GM21447 (cell line): Measurements from ENCODE around the gene PUS7L.
"Not testable (repeated sequence)": the region's sequence is repeated elsewhere in the genome, so short reads cannot be mapped to it uniquely, and the experiment has no call there.

Experiments used
- ATAC-seq: cut with Tn5 transposase; IDR thresholded peaks from one replicate; pipeline ENCODE4 v1.9.1; 2021; ENCODE audit not compliant: unreplicated experiment

Gene PUS7L

GRCh38 chr12:43750814-43751213 is 7.8 kb downstream of the PUS7L start:
- ATAC-seq = no peak

- ATAC-seq = no peak
Measured at GRCh38 chr12:43749016-43749415, 9.6 kb downstream of the PUS7L start.

DNA sequence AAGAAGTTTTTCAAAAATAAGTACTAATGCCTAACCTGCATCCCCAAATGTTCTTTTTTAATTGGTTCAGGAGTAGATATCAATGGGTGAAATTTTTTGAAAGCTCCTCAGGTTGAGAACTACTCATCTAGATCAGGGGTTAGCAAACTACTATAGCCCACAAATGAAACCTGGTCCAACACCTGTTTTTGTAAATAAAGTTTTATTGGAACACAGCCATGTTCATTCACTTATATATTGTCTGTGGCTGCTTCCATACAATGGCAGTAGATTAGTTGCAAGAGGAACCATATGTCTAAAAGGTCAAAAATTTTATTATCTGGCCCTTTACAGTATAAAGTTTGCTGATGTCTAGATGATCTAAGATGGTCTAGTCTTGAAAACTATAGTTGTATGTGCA is 13.8 kb downstream of the PUS7L start:
- ATAC-seq = no peak

DNA sequence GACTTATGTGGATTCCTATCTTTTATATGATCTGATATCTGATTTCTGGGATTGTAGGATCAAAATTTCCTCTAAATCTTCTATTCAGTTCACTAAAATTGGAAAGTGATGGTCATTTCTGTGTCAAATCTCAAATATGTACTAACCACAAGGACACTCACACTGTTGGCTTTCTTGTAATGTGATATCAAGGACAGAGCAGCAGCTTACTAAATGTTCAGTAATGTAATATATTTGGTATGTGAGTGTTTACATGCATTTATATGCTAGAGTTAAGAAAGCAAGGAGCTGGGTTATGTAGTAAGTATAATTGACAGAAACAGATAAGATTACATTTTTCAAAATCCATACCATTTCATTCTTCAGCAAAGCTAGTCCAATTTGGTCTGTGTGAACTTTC is 16.5 kb downstream of the PUS7L start:
- ATAC-seq = no peak

- no peak for ATAC-seq
Measured at GRCh38 chr12:43740511-43741100, 18.0 kb downstream of the PUS7L start.

DNA sequence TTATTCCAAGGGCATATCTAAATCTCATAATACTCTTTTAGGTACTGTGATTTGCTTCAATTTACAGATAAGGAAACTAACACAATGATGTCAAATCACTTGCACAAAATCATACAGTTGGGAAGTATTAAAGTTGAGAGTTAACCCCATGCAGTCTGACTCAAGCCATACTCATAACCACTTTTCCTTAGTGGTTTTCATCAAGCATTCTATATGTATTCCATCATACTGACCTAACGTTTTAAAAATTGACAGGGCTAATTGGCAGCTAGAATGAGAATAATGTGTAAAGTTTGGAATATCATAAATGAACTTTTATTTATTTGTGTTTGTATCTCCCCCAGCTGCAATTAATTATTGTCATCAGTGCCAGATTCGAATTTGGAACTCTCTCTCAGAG is 20.9 kb downstream of the PUS7L start:
- no peak for ATAC-seq

GRCh38 chr12:43736927-43737440 is 21.6 kb downstream of the PUS7L start:
- ATAC-seq = no peak

DNA sequence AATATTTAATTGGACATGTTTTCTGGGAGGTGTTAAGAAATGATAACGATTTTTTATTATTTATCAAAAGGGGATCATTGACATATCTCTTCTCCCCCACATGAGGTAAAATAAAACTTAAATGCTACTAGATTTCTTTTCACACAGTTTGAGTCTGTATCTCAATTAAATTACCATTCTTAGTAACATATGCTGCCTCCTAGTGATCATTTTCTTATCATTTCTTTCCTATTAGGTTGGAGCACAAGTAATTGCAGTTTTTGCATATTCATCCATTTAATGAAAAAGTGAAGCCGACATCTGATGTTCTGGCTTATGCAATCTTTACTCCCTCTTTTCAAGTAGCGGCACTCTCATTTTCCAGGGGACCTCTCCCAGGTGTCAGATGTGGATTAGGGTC is 24.9 kb downstream of the PUS7L start:
- ATAC-seq = no peak

DNA sequence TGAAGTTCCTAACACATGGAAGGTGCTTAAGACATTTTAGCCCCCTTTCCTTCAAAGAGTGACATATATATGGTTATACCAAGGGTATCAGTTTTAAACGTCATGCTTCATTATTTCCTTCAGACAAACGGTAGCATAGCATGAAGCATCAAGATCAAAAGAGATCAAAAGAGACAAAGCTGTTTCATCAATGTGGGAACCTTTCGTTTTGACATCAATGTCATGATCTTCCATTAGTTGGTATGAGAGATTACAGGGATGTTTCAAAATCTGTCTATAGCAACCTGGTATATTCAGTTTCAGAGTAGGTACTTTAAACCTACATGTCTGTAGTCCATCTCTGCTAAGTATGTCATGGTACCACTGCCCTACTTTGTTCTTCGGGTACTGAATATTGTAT is 28.3 kb downstream of the PUS7L start:
- ATAC-seq = no peak

DNA sequence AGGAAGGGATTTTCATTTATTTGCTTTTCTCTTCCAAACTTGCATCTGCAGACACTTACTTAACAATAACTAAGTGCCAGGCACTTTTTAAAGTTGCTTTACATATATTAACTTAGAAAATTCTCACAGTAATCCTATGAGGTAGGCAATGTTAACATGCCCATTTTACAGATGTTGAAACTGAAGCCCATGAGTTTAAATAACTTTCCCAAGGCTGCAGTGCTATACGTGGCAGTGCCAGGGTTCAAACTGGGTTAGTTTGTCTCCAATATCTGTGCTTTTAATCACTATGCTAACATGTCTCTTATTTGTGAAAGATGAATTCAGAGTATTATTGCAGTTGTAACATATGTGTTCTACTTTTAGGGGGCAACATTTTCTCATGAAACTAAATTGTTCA is 29.9 kb downstream of the PUS7L start:
- ATAC-seq = no peak

DNA sequence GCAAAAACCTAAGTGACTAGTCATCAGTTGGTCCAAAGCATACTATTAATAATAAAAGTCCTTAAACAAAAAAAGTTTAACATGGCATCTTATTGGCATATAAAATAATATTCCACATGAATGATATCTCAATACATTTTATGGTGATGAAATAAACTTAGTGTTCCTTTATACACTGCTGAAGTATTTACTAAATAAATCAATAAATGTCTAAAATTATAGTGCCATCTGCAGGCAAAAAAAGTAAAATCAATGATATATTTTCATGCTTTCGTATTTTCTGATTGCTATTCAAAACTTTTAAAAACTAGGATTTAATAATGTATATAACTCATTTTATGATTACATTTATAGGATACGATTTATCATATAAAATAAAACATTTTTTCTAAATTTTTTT is 30.5 kb downstream of the PUS7L start:
- no peak for ATAC-seq

GRCh38 chr12:43723134-43723533 is 35.5 kb downstream of the PUS7L start:
- ATAC-seq = no peak

- no peak for ATAC-seq
Measured at GRCh38 chr12:43722621-43723020, 36.0 kb downstream of the PUS7L start.

GRCh38 chr12:43711348-43711747 is 47.2 kb downstream of the PUS7L start:
- no peak for ATAC-seq

- ATAC-seq = not testable (repeated sequence)
Measured at GRCh38 chr12:43703772-43704171, 54.8 kb downstream of the PUS7L start.

GRCh38 chr12:43701194-43701593 is 57.4 kb downstream of the PUS7L start:
- ATAC-seq = not testable (repeated sequence)

DNA sequence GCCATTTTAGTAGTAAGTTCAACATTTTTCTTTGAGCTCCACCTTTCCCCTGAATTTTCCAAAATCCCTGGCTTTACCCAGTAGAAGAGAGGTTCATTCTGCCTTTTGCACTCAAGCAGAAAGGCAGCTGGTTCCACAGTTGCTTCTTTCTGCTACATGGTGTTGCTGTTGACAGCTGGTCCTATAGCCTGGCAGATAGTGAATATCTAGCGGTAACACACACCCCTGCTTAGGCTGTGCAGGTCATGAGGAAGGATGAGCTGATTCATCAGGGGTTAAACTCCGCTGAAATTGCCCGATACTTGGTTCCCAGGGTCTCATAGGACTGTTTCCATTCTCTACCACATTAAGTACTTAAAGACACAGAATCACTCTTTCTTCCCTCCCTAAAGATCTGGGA is 62.4 kb downstream of the PUS7L start:
- no peak for ATAC-seq

DNA sequence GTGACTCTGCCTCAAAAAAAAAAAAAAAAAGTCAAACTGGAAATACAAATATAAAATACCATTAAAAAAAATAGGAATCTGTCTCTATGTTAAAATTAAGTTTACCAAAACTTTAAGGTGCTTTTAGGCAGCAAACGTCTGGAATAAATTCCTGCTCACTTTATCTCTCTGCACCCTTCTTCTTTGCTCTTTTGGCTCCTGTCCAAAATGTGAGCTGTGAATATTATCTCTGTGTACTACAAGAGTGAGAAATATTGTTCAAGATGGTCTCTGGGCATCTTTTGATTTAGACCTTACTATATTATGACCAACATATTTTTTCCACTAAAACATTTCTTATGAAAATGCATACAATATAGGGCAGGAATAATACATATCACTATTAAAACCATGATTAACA is 63.7 kb downstream of the PUS7L start:
- ATAC-seq = no peak

DNA sequence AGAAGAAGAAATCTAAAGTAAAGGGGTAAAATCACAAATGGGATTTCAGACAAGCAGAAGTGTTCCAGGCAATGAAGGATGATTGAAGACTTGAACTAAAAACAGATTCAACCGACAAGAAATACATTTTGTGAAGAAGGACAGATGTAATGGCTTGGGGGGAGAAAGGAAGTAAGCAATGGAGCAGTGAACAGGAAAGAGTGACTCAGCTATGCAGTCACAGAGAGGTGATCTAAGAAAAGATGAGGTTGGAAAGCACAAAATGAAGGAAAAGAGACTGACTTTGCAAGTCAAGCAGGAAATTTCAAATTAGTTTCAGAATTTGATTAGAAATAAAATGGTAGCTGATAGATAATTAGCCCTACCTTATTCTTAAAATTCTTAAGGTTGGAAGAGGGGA is 66.5 kb downstream of the PUS7L start:
- no peak for ATAC-seq

- ATAC-seq = not testable (repeated sequence)
Measured at GRCh38 chr12:43685491-43685890, 73.1 kb downstream of the PUS7L start.

GRCh38 chr12:43676183-43676813 is 82.3 kb downstream of the PUS7L start:
- ATAC-seq = peak; percentile 88

DNA sequence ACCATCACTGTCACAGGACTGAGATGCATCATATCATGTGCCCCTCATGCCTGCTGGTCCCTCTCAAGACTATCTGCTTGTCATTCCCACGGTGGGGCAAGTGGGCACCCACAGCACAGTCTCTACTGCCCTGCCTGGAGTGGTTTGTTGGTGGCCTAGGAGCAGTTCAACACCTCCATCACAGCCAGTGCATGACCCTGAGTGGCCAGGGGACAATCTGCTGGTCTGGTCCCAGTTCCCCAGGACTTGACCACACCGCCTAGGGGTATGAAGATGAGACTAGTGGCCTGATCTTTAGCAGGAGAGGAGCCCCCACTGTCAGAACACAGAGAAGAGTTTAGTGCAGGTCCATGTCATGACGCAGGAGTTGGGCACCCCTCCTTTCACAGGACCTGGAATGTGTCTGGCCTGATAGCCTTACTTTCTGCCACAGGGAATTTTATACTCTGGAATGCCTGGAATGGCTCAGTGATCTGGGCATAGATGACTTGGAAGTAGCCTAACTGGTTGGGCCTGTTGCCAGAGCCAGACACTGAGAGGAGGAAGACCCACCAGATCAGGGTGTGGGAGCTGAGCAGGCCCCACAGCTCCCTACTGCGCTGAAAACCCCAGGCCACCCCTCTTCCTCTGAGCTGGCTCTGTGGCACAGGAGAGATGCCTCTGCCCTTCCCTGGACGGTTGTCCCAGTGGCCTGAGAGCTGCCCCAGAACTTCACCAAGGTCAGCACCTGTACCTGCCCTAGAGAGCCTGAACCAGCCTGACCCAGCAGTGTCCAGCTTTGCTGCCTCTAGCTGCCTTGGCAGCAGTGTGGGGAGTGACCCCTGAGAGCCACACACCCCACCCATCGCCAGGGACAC is 83.3 kb downstream of the PUS7L start:
- no peak for ATAC-seq
